Nephron (organoid): ENCODE results near the gene MAT2B.

Source experiments
- H3K27ac Mint-ChIP-seq, 3 experiments: 2 replicates each; pipeline ENCODE4 v1.8.0; 2020; ENCODE audit warnings: mixed read lengths in 3 of 3, mild to moderate bottlenecking in 2 of 3, moderate library complexity in 1 of 3
- H3K27me3 Mint-ChIP-seq: 2 replicates; pipeline ENCODE4 v1.8.0; 2021; ENCODE audit warnings: low read depth, mild to moderate bottlenecking, moderate library complexity, mixed read lengths
- H3K36me3 Mint-ChIP-seq: 2 replicates; pipeline ENCODE4 v1.8.0; 2020; ENCODE audit warnings: low read depth, mixed read lengths
- H3K4me1 Mint-ChIP-seq: 2 replicates; pipeline ENCODE4 v1.8.0; 2020; ENCODE audit warnings: mixed read lengths
- H3K4me3 Mint-ChIP-seq, 3 experiments: 2 replicates each; pipeline ENCODE4 v1.8.0; 2020; ENCODE audit warnings: mild to moderate bottlenecking in 3 of 3, mixed read lengths in 3 of 3, moderate library complexity in 2 of 3
- H3K9me3 Mint-ChIP-seq: 2 replicates; pipeline ENCODE4 v1.8.0; 2020; ENCODE audit warnings: mixed read lengths
- TF ChIP-seq, protein P1 (sequence below), 3 experiments: fragments of 200-600 bp; sonication (generic); IDR thresholded peaks; one replicate each; pipeline ENCODE4 v1.5.0; 2021; ENCODE audit warnings: antibody characterized with exemption in 3 of 3; ENCODE audit not compliant: unreplicated experiment in 3 of 3

MAT2B gene

DNA sequence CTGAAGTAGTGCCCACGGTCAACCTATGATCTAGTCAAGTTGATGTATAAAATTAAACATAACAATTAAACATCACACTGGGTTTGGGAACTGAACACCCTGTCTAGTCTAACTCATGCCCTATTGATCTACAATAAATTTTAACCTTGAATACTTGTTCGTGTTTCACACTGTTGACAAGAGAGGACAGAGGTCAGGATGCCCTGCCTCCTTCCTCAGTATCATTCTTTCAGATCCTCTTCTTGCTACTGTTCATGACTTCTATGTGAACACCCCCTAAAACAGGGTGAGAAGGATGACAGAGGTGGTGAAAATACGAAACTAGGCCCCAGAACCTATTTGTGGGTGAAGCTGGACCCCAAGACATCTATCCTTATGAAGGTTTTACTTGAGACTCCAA, 8.1 kb upstream of the MAT2B start:
- H3K27ac Mint-ChIP-seq: no peak overlapping the region
- peaks cover 3% of the 10 kb centered on the region for H3K9me3 Mint-ChIP-seq
- H3K27me3 Mint-ChIP-seq: no peaks in the 10 kb centered on the region
- H3K4me1 Mint-ChIP-seq: peaks cover 5% of the 10 kb centered on the region
- H3K4me3 Mint-ChIP-seq: no peak overlapping the region
- TF ChIP-seq, protein P1, sequence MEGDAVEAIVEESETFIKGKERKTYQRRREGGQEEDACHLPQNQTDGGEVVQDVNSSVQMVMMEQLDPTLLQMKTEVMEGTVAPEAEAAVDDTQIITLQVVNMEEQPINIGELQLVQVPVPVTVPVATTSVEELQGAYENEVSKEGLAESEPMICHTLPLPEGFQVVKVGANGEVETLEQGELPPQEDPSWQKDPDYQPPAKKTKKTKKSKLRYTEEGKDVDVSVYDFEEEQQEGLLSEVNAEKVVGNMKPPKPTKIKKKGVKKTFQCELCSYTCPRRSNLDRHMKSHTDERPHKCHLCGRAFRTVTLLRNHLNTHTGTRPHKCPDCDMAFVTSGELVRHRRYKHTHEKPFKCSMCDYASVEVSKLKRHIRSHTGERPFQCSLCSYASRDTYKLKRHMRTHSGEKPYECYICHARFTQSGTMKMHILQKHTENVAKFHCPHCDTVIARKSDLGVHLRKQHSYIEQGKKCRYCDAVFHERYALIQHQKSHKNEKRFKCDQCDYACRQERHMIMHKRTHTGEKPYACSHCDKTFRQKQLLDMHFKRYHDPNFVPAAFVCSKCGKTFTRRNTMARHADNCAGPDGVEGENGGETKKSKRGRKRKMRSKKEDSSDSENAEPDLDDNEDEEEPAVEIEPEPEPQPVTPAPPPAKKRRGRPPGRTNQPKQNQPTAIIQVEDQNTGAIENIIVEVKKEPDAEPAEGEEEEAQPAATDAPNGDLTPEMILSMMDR (IDR thresholded peaks at IDR 0.05; ENCODE audit: unreplicated experiment in 3 of 3): no peak
- no peaks in the 10 kb centered on the region for H3K36me3 Mint-ChIP-seq

DNA sequence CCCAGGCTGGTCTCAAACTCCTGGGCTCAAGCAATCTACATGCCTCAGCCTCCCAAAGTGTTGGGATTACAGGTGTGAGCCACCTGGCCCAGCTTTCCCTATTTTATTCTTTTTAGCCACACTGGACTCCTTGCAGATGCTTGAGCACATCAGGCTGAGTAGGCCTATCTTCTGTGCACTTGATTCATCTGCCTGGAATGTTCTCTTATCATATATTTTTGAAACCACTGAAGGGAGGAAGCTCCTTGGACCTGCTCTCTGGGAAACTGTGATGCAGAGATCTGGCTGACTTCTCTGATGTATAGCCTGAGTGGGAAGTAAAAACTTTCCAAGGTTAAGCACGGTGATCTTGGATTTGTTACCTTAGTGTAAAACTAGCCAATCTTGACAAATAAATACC, 6.5 kb upstream of the MAT2B start:
- H3K27ac Mint-ChIP-seq: peak overlapping the region in 2 of 3 experiments; percentile 38 to 45
- H3K4me1 Mint-ChIP-seq: peaks cover 19% of the 10 kb centered on the region
- no peaks in the 10 kb centered on the region for H3K27me3 Mint-ChIP-seq
- TF ChIP-seq, protein P1 (IDR thresholded peaks at IDR 0.05; ENCODE audit: unreplicated experiment in 3 of 3): no peak
- H3K36me3 Mint-ChIP-seq: no peaks in the 10 kb centered on the region
- no peak overlapping the region for H3K4me3 Mint-ChIP-seq
- peaks cover 3% of the 10 kb centered on the region for H3K9me3 Mint-ChIP-seq

DNA sequence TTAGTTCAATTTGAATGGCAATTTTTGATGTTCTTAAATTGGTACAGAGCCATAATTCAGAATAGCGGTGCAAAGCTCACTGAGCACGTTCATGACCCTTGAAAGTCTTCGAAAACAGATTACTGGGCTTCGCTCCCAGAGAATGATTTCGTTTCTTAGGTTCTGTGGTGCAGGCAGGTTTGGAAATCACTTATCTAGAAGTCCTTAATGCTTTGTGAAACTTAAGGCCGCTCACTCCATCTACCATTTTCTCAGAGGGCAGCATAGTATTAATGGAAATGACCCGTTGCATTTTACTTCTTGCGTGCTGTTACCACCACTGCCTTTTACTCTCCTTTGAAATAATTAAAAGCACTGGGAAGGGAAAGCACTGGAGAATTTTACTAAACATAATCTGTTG, 2.9 kb upstream of the MAT2B start:
- H3K9me3 Mint-ChIP-seq: no peaks in the 10 kb centered on the region
- no peaks in the 10 kb centered on the region for H3K27me3 Mint-ChIP-seq
- H3K27ac Mint-ChIP-seq: peak overlapping the region; percentile 99
- H3K4me3 Mint-ChIP-seq: peak overlapping the region; percentile 95 to 99 (median 96)
- TF ChIP-seq, protein P1 (IDR thresholded peaks at IDR 0.05; ENCODE audit: unreplicated experiment in 3 of 3): no peak
- H3K36me3 Mint-ChIP-seq: no peaks in the 10 kb centered on the region
- H3K4me1 Mint-ChIP-seq: peaks cover 34% of the 10 kb centered on the region

DNA sequence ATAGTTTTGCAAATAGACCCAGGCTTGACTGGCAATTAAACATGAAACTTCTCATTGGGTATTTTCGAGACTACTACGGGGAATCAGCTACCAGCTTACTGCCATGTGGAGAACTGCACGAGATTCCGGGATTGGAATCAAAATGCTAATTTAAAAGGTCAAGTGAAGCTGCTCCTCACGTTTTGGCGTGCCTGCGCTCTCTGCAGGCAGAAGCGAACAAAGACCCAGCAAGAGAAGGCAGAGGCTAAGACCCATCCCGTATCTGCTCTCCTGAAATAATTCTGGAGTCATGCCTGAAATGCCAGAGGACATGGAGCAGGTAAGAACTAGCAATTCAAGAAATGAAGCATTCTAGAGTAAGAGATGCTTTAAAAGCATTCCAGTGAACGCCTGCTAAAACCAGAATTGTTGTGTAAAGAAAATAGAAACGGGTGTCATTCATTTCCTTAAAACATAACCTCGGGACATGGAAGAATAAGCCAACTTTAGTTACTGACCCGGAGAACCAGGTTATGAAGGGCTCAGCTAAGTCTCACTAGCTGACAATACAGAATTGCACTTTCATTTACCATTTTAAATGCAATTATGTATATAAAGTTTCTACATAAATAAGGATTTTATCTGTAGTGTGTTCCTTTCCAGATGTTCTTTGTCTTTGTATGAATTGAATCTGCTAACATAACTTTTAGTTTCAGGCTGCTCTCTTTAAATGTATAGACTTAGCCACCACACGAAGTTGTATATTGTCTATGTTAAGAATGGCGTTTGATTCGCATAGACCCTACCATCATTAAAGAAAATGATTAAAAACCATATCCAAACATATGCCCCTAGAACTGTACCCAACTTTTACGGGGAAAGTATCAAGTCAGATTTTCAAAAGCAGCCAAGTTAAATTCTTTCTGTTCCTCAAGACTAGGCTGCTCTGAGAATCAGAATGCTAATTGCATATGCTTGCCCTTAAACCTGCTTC, 2.0 kb upstream of the MAT2B start:
- peak overlapping the region; percentile 95 to 99 (median 96) for H3K4me3 Mint-ChIP-seq
- peak overlapping the region; percentile 99 for H3K27ac Mint-ChIP-seq
- no peaks in the 10 kb centered on the region for H3K27me3 Mint-ChIP-seq
- TF ChIP-seq, protein P1 (IDR thresholded peaks at IDR 0.05; ENCODE audit: unreplicated experiment in 3 of 3): peak; percentile 28 to 43 (median 34)
- H3K36me3 Mint-ChIP-seq: no peaks in the 10 kb centered on the region
- H3K4me1 Mint-ChIP-seq: peaks cover 43% of the 10 kb centered on the region
- no peaks in the 10 kb centered on the region for H3K9me3 Mint-ChIP-seq

DNA sequence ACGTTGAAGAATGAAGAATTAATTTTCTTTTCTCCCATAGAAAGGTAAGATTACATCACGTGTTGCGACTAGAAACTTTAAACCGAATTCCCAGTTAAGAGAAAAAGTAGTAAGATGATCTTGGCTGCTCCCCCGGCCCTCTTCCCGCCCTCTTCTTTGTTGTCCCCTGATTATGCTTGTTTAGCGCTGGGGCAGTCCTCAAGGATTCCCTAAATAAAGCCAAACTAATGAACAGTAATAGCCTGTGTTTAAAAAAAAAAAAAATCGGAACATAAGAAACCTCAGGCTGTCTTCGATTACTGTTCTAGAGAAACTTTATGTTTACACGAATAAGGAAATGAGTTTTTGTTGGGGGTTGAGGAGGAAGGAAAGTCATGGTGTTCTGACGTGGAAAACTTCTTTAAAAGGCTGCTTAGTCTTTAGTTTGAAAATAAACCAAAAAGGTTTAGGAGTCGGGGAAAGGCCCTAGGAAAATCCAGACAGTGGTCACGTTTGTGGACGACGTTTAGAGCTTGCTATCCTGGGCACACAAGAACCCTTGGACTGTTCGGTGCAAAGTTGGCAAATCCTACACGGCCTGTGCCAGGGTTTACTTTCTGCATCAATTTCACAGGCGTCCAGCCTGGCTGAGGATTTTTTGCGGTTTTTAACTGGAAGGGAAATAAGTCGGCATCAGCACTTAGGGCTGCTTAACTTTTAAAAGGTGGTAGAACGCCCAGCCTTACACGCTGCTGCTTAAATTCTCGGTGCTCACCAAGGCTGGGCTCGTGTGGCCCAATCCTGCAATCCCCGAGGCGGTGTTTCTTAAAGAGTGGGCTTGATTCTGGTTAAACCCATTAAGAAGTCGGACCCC, 1.1 kb upstream of the MAT2B start:
- TF ChIP-seq, protein P1 (IDR thresholded peaks at IDR 0.05; ENCODE audit: unreplicated experiment in 3 of 3): no peak
- no peaks in the 10 kb centered on the region for H3K36me3 Mint-ChIP-seq
- no peaks in the 10 kb centered on the region for H3K9me3 Mint-ChIP-seq
- peaks cover 48% of the 10 kb centered on the region for H3K4me1 Mint-ChIP-seq
- H3K27me3 Mint-ChIP-seq: no peaks in the 10 kb centered on the region
- H3K4me3 Mint-ChIP-seq: peak overlapping the region; percentile 95 to 99 (median 96)
- peak overlapping the region; percentile 99 for H3K27ac Mint-ChIP-seq
